Mesodermal cell (in vitro differentiated cells): Measurements from ENCODE around the gene MAP3K19.

Experiments used
- H3K27ac ChIP-seq: 2 replicates; pipeline ENCODE4 v1.7.0; 2013; ENCODE audit warnings: mild to moderate bottlenecking, low read depth, low read length, moderate library complexity; ENCODE audit not compliant: severe bottlenecking
- H3K36me3 ChIP-seq: 2 replicates; pipeline ENCODE4 v1.7.1; 2013; ENCODE audit warnings: mild to moderate bottlenecking, low read length, moderate library complexity; ENCODE audit not compliant: control insufficient read depth, insufficient read depth
- H3K4me1 ChIP-seq: one replicate; pipeline ENCODE4 v1.7.1; 2013; ENCODE audit warnings: mild to moderate bottlenecking, low read length; ENCODE audit not compliant: insufficient read depth, control insufficient read depth, poor library complexity, severe bottlenecking
- H3K4me3 ChIP-seq: 2 replicates; pipeline ENCODE4 v1.7.0; 2013; ENCODE audit warnings: low read length, control low read depth, mild to moderate bottlenecking; ENCODE audit not compliant: insufficient read depth, poor library complexity, severe bottlenecking; ENCODE audit errors: extremely low read depth
- H3K9me3 ChIP-seq: 2 replicates; pipeline ENCODE4 v1.7.1; 2013; ENCODE audit warnings: mild to moderate bottlenecking, low read length, moderate library complexity; ENCODE audit not compliant: control insufficient read depth
- WGBS, 2 experiments: methylation state at CpG; one replicate each; pipeline ENCODE4 v1.1.5; 2013; ENCODE audit warnings: missing lambda C conversion rate in 2 of 2; ENCODE audit not compliant: insufficient coverage in 2 of 2; 5-methylcytosine and 5-hydroxymethylcytosine counted together

MAP3K19 gene

GRCh38 chr2:135021618-135022017 lies 25.6 kb downstream of the MAP3K19 start:
- Histone ChIP-seq H3K27ac (no peak overlapping the region), H3K4me3 (no peak overlapping the region)
- WGBS, 2 experiments, result 86% methylated on average over 1 of the region's 1 CpG; no CpG with 5 or more reads in 1 of the 2 experiments

DNA sequence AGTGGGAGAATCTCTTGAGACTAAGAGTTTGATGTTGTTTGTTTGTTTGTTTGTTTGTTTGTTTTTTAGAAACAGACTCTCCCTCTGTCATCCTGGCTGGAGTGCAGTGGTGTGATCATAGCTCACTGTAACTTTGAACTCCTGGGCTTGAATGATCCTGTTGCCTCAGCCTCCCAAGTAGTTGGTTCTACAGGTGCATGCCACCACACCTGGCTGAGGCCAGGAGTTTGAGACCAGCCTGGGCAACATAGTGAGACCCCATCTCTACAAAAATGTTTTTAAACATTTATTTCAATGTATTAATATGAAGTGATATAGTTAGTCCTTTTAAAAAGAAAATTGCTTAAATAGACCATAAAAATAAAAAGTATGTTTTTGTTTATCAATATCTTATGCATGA lies 35.6 kb downstream of the MAP3K19 start:
- Histone ChIP-seq H3K36me3 (no peaks in the 10 kb centered on the region), H3K27ac (no peak overlapping the region), H3K9me3 (no peaks in the 10 kb centered on the region), H3K4me3 (no peak overlapping the region), H3K4me1 (no peaks in the 10 kb centered on the region)

More at GRCh38 chr2:135021618-135022017, 25.6 kb downstream of the MAP3K19 start:
- H3K9me3 ChIP-seq, result no peaks in the 10 kb centered on the region
- no peaks in the 10 kb centered on the region for H3K4me1 ChIP-seq
- no peaks in the 10 kb centered on the region for H3K36me3 ChIP-seq

GRCh38 chr2:135010200-135010942 lies 36.9 kb downstream of the MAP3K19 start:
- H3K4me3 ChIP-seq, result no peak overlapping the region
- no peaks in the 10 kb centered on the region for H3K4me1 ChIP-seq
- 84 to 89% methylated on average over 4 to 6 of the region's 10 CpGs for WGBS, 2 experiments
- no peaks in the 10 kb centered on the region for H3K9me3 ChIP-seq
- H3K27ac ChIP-seq, result no peak overlapping the region
- H3K36me3 ChIP-seq, result no peaks in the 10 kb centered on the region

GRCh38 chr2:135009339-135009738 lies 37.9 kb downstream of the MAP3K19 start:
- Histone ChIP-seq H3K4me3 (no peak overlapping the region), H3K4me1 (no peaks in the 10 kb centered on the region), H3K36me3 (no peaks in the 10 kb centered on the region), H3K9me3 (no peaks in the 10 kb centered on the region), H3K27ac (no peak overlapping the region)
- no CpG with 5 or more reads among the region's 1 CpG for WGBS, 2 experiments

GRCh38 chr2:135005753-135006152 lies 41.5 kb downstream of the MAP3K19 start:
- no peak overlapping the region for H3K27ac ChIP-seq
- no peaks in the 10 kb centered on the region for H3K4me1 ChIP-seq
- H3K4me3 ChIP-seq, result no peak overlapping the region
- H3K9me3 ChIP-seq, result no peaks in the 10 kb centered on the region
- WGBS, 2 experiments, result 75% methylated on average over 2 of the region's 3 CpGs; no CpG with 5 or more reads in 1 of the 2 experiments
- H3K36me3 ChIP-seq, result no peaks in the 10 kb centered on the region

DNA sequence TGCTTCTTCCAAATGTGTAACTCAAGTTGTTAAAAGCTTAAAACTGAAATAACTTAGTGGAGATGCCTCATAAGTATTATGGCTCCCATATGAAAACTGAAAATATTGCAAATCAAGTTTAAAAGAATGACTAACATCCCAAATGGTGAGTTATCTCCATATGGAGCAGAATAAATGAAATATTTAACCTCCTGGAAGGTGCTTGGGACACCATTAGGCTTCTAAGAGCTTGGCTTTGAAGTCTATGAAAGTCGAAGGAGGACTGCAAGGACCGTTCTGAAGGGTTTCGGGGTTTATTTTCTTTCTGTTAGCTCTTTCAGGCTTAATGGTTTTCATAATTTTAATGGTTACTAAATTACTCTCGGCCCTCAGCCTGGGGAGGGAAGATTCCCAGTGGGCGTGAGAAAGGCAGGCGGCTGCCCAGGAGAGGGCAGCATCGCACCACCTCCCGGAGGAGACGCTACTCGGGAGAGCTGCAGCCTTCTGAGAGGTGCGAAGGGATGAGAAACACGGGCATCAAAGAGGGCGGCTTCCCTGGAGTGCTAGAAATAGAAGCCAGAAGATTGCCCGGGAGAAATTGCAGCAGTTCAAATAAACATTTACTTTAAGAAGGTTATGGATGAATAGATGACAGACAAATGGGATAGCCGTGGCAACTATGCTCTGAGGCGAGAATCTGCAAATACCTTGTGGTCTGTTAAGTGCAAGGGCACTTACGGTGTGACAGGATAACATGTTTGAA lies 43.1 kb downstream of the MAP3K19 start:
- WGBS, 2 experiments, result 33 to 67% methylated on average over 4 to 8 of the region's 17 CpGs
- Histone ChIP-seq H3K4me3 (no peak overlapping the region), H3K36me3 (no peaks in the 10 kb centered on the region), H3K4me1 (peaks cover 4% of the 10 kb centered on the region), H3K27ac (no peak overlapping the region), H3K9me3 (no peaks in the 10 kb centered on the region)

- 83 to 87% methylated on average over 3 to 4 of the region's 4 CpGs for WGBS, 2 experiments
Observed at GRCh38 chr2:135002836-135003235, 44.4 kb downstream of the MAP3K19 start.

DNA sequence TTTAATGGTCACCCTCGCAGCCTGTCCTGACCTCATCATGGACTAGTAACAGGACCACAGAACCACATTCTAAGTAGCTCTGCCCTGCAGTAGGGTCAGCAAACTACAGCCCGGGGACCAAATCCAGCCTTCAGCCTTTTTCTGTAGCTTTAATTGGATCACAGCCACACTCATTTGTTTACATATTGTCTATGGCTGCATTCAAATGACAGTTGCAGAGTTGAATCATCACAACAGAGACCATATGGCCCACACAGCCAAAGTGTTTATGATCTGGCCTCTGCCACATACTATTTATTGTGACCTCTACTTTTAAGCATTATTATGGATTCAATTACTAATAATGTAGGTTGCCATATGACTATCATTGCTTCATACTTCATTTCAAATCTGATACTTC lies 47.7 kb downstream of the MAP3K19 start:
- Histone ChIP-seq H3K4me3 (no peak overlapping the region), H3K36me3 (no peaks in the 10 kb centered on the region), H3K27ac (no peak overlapping the region), H3K4me1 (peaks cover 6% of the 10 kb centered on the region), H3K9me3 (no peaks in the 10 kb centered on the region)
- WGBS, 2 experiments, result 59 to 88% methylated on average over 2 of the region's 2 CpGs

More at GRCh38 chr2:135002836-135003235, 44.4 kb downstream of the MAP3K19 start:
- Histone ChIP-seq H3K4me1 (peaks cover 6% of the 10 kb centered on the region), H3K9me3 (no peaks in the 10 kb centered on the region), H3K27ac (no peak overlapping the region), H3K36me3 (no peaks in the 10 kb centered on the region), H3K4me3 (no peak overlapping the region)

GRCh38 chr2:134988994-134989605 lies 58.1 kb downstream of the MAP3K19 start:
- no CpG with 5 or more reads among the region's 3 CpGs for WGBS, 2 experiments
- Histone ChIP-seq H3K4me3 (no peak overlapping the region), H3K4me1 (no peaks in the 10 kb centered on the region), H3K9me3 (no peaks in the 10 kb centered on the region), H3K27ac (no peak overlapping the region), H3K36me3 (no peaks in the 10 kb centered on the region)

DNA sequence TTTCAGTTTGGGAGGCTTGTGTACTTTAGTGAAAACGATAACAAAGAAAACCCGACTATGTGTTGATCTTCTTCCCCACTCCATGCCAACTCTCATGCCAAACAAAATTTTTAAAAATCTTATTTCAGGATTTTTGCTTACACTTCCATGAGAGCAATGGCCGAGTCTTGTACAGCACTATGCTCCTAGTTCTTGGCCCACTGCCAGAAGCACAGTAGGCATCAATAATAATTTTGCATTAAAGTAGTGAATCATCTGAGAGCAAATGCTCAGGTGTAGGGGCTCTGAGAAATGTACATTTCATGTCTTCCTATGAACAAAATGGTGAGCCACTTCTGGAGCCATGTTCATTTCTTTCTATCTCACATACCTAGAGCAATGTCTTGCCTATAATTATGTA lies 62.2 kb downstream of the MAP3K19 start:
- H3K4me3 ChIP-seq, result no peak overlapping the region
- peaks cover 3% of the 10 kb centered on the region for H3K9me3 ChIP-seq
- H3K36me3 ChIP-seq, result no peaks in the 10 kb centered on the region
- no peak overlapping the region for H3K27ac ChIP-seq
- 92 to 100% methylated on average over 1 to 2 of the region's 3 CpGs for WGBS, 2 experiments
- no peaks in the 10 kb centered on the region for H3K4me1 ChIP-seq
